HepG2 (cell line): ENCODE results near the gene NOXA1. TPM values are rescaled to one million over a fixed set of nuclear protein-coding genes. Genes with fewer than 3 reads are reported as not detected.

Experiments used
- ARHGAP35 ChIP-seq: sonication (generic); formaldehyde crosslinking; IDR thresholded peaks from 2 replicates; pipeline ENCODE4 v1.9.0; 2022; ENCODE audit warnings: mild to moderate bottlenecking, inconsistent platforms, moderate library complexity, missing genetic modification reagents, borderline replicate concordance
- ATF1 ChIP-seq: IDR thresholded peaks from 2 replicates; pipeline ENCODE4 v1.6.1; 2016; ENCODE audit warnings: mild to moderate bottlenecking, control low read depth
- GTF2F1 ChIP-seq: fragments of 150-350 bp; IDR thresholded peaks from 2 replicates; pipeline ENCODE4 v1.6.1; 2014; ENCODE audit warnings: low read length
- PAWR ChIP-seq: sonication (generic); formaldehyde crosslinking; IDR thresholded peaks from 2 replicates; pipeline ENCODE4 v1.4.0; 2020; ENCODE audit warnings: missing genetic modification reagents, mild to moderate bottlenecking, borderline replicate concordance
- SAP130 ChIP-seq: IDR thresholded peaks from 2 replicates; pipeline ENCODE4 v1.6.1; 2016; ENCODE audit warnings: low read depth
- ZNF124 ChIP-seq: sonication (generic); formaldehyde crosslinking; IDR thresholded peaks from 2 replicates; pipeline ENCODE4 v1.4.0; 2020; ENCODE audit warnings: missing genetic modification reagents
- ZNF431 ChIP-seq: sonication (generic); formaldehyde crosslinking; IDR thresholded peaks from 2 replicates; pipeline ENCODE4 v1.9.0; 2022; ENCODE audit warnings: missing genetic modification reagents, low read depth, mild to moderate bottlenecking, borderline replicate concordance
- ZNF660 ChIP-seq: sonication (generic); formaldehyde crosslinking; IDR thresholded peaks from 2 replicates; pipeline ENCODE4 v1.5.1; 2020; ENCODE audit warnings: mild to moderate bottlenecking, low read depth, missing genetic modification reagents, borderline replicate concordance
- ZNF773 ChIP-seq: sonication (generic); formaldehyde crosslinking; IDR thresholded peaks from 2 replicates; pipeline ENCODE4 v1.4.0; 2020; ENCODE audit warnings: missing genetic modification reagents, borderline replicate concordance
- ZNF790 ChIP-seq: sonication (generic); formaldehyde crosslinking; IDR thresholded peaks from 2 replicates; pipeline ENCODE4 v1.8.0; 2022; ENCODE audit warnings: missing genetic modification reagents, mild to moderate bottlenecking, borderline replicate concordance
- ZSCAN21 ChIP-seq: sonication (generic); formaldehyde crosslinking; IDR thresholded peaks from 2 replicates; pipeline ENCODE4 v1.8.0; 2022; ENCODE audit warnings: mild to moderate bottlenecking, missing genetic modification reagents, moderate library complexity, borderline replicate concordance
- ZSCAN29 ChIP-seq: sonication (generic); formaldehyde crosslinking; conservative IDR thresholded peaks from 2 replicates; pipeline ENCODE4 v1.4.0; 2020; ENCODE audit warnings: mild to moderate bottlenecking, missing genetic modification reagents
- polyA plus RNA-seq, 8 experiments: library from polyadenylated mRNA; depleted of rRNA in 3 of 8; stranded (reverse) in 7 of 8; unstranded in 1 of 8; fragments of >200 nt; fragmentation: Illumina TruSeq in 4 of 8; extraction: Trizol in 4 of 8; gene quantifications; 2 replicates each; pipeline versions ENCODE4 v1.2.1 to v1.2.3, GENCODE V29; 2011 to 2016; ENCODE audit warnings: low read depth in 4 of 8, missing spikeins in 1 of 8, mixed read lengths in 1 of 8; ENCODE audit not compliant: insufficient read depth in 1 of 8
- total RNA-seq, 5 experiments: library from RNA; depleted of rRNA; stranded (reverse); fragments of >200 nt; fragmentation: Illumina TruSeq; extraction: Trizol; gene quantifications; 2 replicates each; pipeline ENCODE4 v1.2.3, GENCODE V29; 2016; ENCODE audit warnings: low read depth in 1 of 5
- TF ChIP-seq, protein P1 (sequence below), 2 experiments: fragments of 450-650 bp in 1 of 2; sonication (generic) in 1 of 2; formaldehyde crosslinking in 1 of 2; IDR thresholded peaks; 2 replicates each; pipeline versions ENCODE4 v1.6.1 to v1.8.0; 2016 to 2022; ENCODE audit warnings: antibody characterized with exemption in 1 of 2, mild to moderate bottlenecking in 1 of 2, missing genetic modification reagents in 1 of 2
- TF ChIP-seq, protein P2 (sequence below): sonication (generic); formaldehyde crosslinking; IDR thresholded peaks from 2 replicates; pipeline ENCODE4 v1.8.0; 2022; ENCODE audit warnings: missing genetic modification reagents, mild to moderate bottlenecking, inconsistent platforms, borderline replicate concordance
- TF ChIP-seq, protein P3 (sequence below): sonication (generic); formaldehyde crosslinking; conservative IDR thresholded peaks from 2 replicates; pipeline ENCODE4 v1.4.0; 2020; ENCODE audit warnings: missing genetic modification reagents
- TF ChIP-seq, protein P4 (sequence below): IDR thresholded peaks from 2 replicates; pipeline ENCODE4 v1.6.1; 2016; ENCODE audit warnings: low read depth, control low read depth

NOXA1 gene
- total and polyA plus RNA-seq, 2 of the 13 experiments (the other 11 are each of a cell fraction or from before 2014, with no cell fraction given), result 0.78 to 1.2 TPM

DNA sequence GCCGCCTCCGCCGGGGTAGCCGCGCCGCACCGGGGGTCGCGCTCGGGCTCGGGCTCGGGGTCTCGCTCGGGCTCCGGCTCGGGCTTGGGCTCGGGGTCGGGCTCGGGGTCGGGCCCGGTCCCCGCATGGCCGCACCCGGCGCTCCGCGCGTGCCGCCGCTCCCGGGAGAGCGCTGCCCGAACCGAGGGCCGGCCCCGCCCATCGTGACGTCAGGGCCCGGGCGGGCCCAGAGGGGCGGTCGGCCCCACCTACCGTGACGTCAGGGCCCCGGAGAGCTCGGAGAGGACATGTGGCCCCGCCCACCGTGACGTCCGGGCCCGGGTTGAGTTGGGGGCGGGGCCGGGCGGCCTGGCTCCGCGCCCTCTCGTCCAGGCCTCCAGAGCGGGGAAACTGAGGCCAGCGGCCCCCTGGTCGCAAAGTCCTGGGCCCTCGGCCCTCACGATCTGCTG, 36.0 kb downstream of the NOXA1 start, which contains the start of gene NSMF (continued):
- TF ChIP-seq, protein P1, sequence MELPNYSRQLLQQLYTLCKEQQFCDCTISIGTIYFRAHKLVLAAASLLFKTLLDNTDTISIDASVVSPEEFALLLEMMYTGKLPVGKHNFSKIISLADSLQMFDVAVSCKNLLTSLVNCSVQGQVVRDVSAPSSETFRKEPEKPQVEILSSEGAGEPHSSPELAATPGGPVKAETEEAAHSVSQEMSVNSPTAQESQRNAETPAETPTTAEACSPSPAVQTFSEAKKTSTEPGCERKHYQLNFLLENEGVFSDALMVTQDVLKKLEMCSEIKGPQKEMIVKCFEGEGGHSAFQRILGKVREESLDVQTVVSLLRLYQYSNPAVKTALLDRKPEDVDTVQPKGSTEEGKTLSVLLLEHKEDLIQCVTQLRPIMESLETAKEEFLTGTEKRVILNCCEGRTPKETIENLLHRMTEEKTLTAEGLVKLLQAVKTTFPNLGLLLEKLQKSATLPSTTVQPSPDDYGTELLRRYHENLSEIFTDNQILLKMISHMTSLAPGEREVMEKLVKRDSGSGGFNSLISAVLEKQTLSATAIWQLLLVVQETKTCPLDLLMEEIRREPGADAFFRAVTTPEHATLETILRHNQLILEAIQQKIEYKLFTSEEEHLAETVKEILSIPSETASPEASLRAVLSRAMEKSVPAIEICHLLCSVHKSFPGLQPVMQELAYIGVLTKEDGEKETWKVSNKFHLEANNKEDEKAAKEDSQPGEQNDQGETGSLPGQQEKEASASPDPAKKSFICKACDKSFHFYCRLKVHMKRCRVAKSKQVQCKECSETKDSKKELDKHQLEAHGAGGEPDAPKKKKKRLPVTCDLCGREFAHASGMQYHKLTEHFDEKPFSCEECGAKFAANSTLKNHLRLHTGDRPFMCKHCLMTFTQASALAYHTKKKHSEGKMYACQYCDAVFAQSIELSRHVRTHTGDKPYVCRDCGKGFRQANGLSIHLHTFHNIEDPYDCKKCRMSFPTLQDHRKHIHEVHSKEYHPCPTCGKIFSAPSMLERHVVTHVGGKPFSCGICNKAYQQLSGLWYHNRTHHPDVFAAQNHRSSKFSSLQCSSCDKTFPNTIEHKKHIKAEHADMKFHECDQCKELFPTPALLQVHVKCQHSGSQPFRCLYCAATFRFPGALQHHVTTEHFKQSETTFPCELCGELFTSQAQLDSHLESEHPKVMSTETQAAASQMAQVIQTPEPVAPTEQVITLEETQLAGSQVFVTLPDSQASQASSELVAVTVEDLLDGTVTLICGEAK (IDR thresholded peaks at IDR 0.05), result no peak
- TF ChIP-seq, protein P1 (CRISPR knock-in tag; IDR thresholded peaks at IDR 0.05), result no peak
- TF ChIP-seq ZNF431 (peak; percentile 53; the same call in 1 of the 2 replicates), ZNF660 (no peak), PAWR (CRISPR knock-in tag) (no peak), ZSCAN29 (CRISPR knock-in tag) (no peak), ZNF773 (no peak), SAP130 (peak; percentile 62), ZSCAN21 (CRISPR knock-in tag) (no peak), ZNF124 (CRISPR knock-in tag) (no peak), ZNF790 (CRISPR knock-in tag) (no peak), ARHGAP35 (no peak; the same call in 1 of the 2 replicates), GTF2F1 (no peak), ATF1 (CRISPR knock-in tag) (no peak)
- TF ChIP-seq, protein P2, sequence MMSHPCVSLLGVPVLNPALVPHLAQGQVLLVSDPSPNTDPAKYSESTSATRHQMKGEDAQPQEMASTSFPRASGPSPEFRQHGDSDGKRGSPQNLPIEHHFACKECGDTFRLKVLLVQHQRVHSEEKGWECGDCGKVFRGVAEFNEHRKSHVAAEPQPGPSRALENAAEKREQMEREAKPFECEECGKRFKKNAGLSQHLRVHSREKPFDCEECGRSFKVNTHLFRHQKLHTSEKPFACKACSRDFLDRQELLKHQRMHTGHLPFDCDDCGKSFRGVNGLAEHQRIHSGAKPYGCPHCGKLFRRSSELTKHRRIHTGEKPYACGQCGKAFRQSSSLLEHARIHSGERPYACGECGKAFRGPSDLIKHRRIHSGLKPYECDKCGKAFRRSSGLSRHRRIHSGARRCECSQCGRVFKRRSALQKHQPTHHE (CRISPR knock-in tag), result peak; percentile 58; the same call in 1 of the 2 replicates
- TF ChIP-seq, protein P3, sequence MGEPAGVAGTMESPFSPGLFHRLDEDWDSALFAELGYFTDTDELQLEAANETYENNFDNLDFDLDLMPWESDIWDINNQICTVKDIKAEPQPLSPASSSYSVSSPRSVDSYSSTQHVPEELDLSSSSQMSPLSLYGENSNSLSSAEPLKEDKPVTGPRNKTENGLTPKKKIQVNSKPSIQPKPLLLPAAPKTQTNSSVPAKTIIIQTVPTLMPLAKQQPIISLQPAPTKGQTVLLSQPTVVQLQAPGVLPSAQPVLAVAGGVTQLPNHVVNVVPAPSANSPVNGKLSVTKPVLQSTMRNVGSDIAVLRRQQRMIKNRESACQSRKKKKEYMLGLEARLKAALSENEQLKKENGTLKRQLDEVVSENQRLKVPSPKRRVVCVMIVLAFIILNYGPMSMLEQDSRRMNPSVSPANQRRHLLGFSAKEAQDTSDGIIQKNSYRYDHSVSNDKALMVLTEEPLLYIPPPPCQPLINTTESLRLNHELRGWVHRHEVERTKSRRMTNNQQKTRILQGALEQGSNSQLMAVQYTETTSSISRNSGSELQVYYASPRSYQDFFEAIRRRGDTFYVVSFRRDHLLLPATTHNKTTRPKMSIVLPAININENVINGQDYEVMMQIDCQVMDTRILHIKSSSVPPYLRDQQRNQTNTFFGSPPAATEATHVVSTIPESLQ, result no peak
- TF ChIP-seq, protein P4, sequence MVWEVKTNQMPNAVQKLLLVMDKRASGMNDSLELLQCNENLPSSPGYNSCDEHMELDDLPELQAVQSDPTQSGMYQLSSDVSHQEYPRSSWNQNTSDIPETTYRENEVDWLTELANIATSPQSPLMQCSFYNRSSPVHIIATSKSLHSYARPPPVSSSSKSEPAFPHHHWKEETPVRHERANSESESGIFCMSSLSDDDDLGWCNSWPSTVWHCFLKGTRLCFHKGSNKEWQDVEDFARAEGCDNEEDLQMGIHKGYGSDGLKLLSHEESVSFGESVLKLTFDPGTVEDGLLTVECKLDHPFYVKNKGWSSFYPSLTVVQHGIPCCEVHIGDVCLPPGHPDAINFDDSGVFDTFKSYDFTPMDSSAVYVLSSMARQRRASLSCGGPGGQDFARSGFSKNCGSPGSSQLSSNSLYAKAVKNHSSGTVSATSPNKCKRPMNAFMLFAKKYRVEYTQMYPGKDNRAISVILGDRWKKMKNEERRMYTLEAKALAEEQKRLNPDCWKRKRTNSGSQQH (CRISPR knock-in tag), result no peak
